NOMO-1 (cell line): ENCODE measurements around the gene DNM3.
"Not testable (repeated sequence)": the region's sequence is repeated elsewhere in the genome, so short reads cannot be mapped to it uniquely, and the experiment has no call there.

Experiments used
- DNase-seq, 2 experiments: peaks; one replicate each; lab custom pipeline; 2025; ENCODE audit not compliant: unreplicated experiment in 2 of 2; lab: John Stamatoyannopoulos, UW

Gene DNM3

GRCh38 chr1:172430128-172430454 is 588.8 kb downstream of the DNM3 start:
- DNase-seq = no peak

- no peak for DNase-seq
Observed at GRCh38 chr1:172431204-172431603, 589.9 kb downstream of the DNM3 start.

DNA sequence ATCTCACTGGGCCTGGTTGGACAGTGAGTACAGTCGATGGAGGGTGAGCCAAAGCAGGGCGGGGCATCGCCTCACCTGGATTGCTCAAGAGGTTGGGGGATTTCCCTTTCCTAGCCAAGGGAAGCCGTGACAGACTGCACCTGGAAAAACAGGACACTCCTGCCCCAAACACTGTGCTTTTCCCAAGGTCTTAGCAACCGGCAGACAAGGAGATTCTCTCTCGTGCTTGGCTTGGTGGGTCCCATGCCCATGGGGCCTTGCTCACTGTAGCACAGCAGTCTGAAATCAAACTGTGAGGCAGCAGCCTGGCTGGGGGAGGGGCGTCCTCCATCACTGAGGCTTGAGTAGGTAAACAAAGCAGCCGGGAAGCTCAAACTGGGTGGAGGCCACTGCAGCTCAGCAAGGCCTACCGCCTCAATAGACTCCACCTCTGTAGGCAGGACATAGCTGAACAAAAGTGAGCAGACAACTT is 590.5 kb downstream of the DNM3 start:
- no peak for DNase-seq

GRCh38 chr1:172437183-172437582 is 595.9 kb downstream of the DNM3 start:
- not testable (repeated sequence) for DNase-seq

DNA sequence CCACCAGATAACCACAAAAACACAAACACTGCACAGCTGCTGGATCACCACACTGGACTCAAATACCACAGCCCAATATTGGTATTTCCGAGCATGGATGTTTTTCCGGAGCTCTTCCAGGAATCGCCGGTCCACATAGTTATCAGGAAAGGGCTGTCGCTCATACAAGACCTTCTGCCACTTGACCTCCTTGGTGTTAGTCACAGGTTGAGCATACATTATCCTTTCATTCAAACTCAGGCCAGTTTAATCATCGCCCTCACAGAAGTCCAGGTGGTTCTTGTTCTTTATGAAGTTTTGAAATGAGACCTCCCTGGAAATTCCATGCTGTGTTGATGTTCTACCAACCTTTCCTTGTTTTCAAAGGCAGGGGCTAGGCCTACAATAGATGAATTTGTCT is 601.1 kb downstream of the DNM3 start:
- DNase-seq = no peak

DNA sequence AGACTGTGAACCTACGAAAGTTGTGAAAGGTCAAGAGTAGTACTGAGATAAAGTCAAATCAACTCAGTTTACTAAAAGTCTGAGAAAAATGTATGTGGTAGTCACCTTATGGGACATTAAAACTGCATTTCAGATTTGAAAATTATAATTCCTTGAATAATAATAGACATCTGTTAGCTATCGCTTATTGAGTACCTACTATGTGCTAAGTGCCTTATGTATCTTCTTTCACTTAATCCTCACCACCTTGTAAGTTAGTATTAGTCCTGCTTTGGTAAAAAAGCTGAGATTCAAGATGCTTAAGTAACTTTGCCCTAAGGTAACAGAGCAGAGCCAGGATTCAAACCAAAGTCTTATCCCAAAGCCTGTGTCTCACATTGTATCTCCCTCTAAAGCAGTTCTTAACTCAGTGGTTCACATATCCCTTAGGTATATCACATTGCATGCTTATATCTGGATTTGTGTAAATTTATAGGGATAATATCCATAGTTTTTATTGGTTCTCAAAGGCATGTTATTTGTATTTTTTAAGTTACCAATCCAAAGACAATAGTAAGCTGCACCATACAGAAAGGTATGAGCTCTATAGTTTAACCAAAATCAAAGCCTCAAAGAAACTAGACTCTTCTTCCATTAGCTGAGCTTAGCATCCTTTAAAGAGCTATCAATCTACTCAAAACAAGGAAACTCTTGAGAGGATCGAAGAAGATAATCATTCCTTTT is 601.7 kb downstream of the DNM3 start:
- no peak for DNase-seq

DNA sequence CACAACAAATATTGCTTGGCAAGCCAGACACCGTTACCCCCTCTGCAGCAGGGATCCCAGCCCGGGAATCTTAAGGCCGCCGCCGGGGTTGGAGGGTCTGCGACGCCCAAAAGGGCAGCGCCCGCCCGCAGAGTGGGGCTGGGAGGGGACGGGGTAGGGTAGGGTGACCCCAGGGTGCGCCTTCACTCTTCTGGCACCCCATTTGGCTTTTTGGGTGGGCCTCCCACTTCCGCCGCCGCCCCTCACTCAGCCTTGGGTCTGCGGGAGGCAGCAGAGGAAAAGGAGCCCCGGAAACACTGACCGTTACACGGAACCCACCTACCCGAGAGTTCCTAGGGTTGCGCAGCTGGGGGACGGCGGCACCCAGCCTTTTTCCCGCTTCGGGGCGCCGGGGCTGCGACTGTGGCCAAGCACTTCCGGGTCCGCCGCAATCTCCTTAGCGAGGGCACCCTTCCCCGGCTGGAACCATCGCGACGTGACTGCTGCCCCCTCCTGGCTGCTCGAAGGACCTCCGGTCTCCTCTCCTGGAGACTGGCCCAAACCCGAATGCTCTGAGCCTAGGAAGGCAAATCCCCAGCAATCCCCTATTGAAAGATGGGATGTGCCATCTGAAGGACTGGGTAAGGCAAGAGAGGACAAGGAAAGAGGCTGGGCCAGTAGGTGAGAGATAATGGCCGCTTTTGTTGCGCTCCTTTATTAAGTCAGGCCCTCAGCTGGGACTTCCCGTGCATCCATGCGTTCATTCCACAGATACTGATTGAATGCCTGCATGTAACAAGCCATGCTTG is 602.6 kb downstream of the DNM3 start, which contains the start of gene PIGC:
TSS of gene PIGC (minus strand) at position 404 of the 788 bp plus-strand sequence. CDS start 1,447 bp downstream, outside the sequence.
- peak; percentile 80 to 90 for DNase-seq

- DNase-seq = no peak
Observed at GRCh38 chr1:172446547-172446946, 605.2 kb downstream of the DNM3 start.

GRCh38 chr1:172447641-172448040 is 606.3 kb downstream of the DNM3 start:
- peak; percentile 57 to 75 for DNase-seq

DNA sequence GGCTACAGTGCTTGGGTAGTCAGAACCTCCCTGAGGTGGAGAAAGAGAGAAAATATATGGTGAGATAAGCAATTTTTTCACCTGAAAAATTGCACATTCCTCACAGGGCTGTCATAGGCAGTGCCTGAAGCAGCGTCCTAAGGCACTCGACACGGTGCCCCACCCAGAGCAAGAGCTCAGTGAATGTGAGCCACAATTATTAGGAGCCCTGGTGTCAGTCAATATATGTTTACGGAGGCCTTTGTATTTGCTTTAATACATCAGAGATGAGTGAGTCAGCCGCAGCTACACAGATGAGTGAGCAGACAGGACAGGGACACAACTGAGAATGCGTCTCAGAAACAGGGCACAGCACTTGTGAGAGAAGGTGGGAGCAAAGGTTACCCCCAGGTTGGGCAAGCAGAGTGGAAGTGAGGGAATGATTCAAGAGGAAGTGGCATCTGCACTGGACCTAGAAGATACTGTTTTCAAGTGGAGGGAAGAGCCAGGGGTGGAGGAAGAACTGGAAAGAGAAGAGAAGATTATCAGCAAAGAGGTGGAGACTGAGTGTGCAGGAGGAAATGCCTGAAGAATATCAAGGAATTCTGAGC is 607.8 kb downstream of the DNM3 start:
- no peak for DNase-seq

- DNase-seq = peak; percentile 65 to 73
Observed at GRCh38 chr1:172449585-172450523, 608.6 kb downstream of the DNM3 start.

DNA sequence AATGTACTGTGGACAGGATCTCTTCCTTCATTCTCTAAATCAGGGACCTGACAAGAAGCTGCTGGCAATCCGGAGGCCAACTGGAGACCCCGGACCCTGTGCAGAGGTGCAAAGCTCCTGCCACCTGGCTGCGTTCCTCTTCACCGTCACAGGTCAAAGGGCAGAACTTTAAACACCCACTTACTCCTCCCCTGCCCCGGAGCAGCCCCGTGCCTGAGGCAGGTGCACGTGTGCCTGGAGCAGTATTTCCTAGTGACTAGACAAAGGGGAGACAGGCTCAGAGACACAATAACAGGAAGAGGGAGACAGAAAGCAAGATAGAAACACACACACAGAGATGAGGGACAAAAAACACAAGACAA is 609.2 kb downstream of the DNM3 start:
- no peak for DNase-seq

- no peak for DNase-seq
Observed at GRCh38 chr1:172451002-172451443, 609.7 kb downstream of the DNM3 start.

GRCh38 chr1:172452536-172453152 is 611.3 kb downstream of the DNM3 start:
- DNase-seq = no peak

DNA sequence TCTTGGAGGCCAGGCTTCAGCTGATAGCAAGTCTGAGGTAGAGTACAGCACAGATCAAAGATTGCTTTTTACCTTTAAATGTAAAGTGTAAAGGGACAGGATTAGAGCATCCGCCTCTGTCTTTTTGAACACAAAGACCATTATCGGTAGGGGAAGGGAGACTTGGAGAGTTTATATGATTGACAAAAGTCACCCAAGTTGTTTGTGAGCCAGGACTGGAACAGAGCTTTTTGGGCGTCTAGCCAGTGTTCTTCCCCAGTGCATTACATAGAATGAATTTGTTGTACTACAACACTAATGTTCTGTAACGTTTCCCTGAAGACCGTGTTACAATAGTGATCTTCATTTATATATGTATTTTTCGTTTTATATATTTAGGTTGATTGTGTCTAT is 611.9 kb downstream of the DNM3 start:
- no peak for DNase-seq

DNA sequence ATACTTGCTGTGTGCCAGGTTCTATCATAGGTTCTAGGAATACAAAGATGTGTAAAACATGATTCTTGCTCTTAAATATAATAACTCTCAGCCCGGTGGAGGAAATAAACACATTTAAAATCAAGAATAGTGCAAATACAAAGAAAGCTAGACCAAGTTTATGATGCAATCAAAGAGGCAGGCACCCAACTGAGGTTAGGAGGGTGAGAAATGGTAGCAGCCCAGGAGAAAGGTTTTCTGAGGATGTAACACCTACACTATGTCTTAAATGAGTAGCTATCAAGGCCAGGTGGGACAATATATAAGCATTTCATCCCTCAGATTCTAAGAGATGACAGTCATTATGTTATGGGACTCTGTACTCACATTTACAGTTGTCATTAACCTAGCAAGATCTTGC is 612.3 kb downstream of the DNM3 start:
- no peak for DNase-seq

DNA sequence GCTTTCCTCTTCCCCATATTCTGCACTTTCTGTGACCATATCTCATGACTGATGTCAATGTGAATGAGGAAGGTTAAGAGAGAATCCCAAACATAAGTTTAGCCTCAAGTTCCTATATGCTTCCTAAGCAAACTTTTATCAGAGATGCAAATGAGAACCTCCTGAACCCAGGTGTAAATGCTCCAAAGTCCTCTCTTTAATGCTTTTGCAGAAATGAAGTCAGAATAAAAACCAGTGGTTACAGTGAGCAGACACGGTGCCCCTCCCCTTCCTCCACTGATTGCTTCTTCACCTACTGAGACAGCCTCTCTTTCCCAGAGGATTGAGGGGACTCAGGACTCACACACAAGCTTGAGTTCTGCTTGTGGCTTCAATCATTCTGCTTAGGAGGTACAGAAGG is 614.2 kb downstream of the DNM3 start:
- no peak for DNase-seq

DNA sequence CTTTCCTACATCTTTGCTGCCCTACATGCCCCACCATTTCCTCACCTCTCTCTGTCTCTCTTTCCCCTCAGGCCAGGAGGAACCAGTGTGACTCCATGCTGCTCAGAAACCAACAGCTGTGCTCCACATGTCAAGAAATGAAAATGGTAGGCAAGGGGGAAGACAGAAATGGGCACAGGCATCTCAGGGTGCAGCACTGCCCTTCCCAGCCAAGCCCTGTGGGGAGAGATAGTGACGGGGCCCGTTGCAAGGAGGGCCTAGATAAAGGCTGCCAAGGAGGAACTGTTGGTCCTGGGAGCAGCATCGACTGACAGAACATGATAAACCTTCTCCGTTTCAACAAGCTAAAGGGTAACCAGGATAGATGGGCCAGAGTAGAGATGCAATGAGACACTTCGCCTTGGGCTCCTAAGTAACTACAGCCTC is 615.1 kb downstream of the DNM3 start:
- no peak for DNase-seq

DNA sequence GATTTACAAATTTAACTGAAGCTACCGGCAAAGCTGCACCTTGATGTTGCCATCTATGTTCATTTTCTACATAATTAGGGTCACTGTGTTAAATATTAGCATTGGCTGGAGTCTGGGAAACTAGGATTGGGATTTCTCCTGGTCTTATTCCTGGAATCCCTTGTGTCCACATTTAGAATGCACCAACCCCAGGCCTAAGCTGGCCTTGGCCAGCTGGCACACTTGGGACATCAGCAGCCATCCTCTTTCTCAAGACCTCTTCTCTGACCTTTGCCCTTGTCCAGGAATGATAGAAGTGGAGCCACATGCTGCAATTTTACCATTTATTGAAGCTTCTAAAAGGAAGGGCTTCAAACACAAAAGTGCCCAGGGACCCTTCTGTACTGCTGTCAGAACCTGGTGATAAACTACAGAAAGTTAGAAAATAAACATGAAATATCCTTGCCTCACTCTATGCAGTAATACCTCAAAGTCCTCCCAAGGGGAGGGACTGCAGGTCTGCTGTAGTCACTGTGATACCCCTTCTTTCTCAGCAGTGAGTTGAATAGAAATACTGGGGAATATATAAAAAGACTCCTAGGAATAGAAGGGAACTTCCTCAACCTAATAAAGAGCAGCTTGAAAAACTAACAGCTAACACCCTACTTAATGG is 616.3 kb downstream of the DNM3 start:
- DNase-seq = no peak

DNA sequence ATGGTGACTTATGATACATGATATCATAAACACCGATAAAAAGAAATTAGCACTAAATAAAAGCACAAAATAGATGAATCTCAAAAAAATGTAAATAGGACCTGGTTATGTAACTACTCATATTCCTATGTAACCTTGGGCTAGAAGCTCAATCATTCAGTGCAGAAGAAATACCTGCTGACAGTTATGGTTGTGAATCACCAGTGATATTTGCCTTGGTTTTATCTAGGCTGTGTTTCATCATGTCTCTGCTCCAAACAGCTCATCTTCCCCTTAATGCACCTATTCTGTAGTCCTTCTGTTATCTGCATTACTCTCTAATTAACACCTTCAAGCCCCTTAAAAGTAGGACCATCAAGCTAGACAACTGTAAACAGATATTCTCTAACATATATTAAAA is 618.9 kb downstream of the DNM3 start:
- no peak for DNase-seq
